ENCODE data around the gene TMPRSS3.

TMPRSS3 gene

DNA sequence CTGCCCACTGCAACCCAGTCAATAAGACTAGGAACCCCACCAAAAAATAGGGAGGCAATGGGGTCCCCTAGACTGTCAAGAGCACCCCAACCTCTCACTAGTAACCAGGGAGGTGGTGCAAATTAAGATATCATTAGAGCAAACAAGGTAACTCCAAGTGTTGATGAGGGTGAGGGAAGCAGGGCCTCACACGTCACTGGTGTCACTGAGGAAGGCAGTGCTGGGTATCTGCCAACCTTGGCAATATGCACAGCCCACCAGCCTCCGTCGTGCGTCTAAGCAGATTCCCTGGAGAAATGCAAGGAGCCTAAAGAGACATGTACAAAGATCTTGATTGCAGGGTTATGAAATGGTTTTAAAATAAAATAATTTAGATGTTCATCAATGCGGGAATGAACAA, 11.6 kb upstream of the TMPRSS3 start:
- DNase-seq (ENCODE audit: low read depth): no peak

DNA sequence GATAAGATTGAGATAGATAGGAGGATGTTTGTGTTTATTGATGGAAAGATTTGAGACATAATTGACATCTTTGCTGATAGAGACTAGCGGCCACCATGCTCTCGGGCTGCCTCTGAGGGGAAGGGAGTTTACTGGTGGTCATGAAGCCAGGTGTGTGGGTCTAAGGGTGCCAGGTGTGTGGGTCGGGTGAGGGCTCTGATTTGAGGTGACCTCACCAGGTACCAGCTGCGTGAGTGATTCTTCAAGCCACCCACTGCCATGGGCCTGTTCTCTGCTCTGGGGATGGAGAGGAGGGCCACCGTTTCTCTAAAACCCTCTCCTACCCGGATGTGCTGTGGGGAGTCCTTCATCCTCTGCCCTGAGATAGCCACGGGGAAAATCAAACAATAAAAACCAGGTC, 11.0 kb upstream of the TMPRSS3 start:
- DNase-seq (ENCODE audit: low read depth): no peak

DNA sequence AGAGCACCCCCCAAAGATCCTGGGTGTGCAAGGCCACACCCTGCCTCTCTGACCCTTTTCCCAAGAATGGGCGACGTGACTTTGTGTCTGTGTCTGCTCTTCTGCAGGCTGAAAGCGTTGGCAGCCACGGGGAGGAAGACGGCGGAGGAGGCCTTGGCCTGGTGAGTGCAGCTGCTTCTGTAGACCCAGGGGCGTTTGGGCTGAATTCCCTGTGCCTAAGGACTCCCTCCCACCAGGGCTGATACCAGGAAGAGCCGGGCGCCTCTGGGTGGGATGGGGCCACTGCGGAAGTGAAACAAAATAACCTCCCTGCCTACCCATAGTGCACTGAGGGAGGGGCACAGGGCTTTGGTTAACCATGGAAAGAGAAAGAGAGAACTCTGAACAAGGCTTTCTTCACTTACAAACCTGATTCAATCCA, 10.4 kb upstream of the TMPRSS3 start:
- DNase-seq (ENCODE audit: low read depth): no peak

DNA sequence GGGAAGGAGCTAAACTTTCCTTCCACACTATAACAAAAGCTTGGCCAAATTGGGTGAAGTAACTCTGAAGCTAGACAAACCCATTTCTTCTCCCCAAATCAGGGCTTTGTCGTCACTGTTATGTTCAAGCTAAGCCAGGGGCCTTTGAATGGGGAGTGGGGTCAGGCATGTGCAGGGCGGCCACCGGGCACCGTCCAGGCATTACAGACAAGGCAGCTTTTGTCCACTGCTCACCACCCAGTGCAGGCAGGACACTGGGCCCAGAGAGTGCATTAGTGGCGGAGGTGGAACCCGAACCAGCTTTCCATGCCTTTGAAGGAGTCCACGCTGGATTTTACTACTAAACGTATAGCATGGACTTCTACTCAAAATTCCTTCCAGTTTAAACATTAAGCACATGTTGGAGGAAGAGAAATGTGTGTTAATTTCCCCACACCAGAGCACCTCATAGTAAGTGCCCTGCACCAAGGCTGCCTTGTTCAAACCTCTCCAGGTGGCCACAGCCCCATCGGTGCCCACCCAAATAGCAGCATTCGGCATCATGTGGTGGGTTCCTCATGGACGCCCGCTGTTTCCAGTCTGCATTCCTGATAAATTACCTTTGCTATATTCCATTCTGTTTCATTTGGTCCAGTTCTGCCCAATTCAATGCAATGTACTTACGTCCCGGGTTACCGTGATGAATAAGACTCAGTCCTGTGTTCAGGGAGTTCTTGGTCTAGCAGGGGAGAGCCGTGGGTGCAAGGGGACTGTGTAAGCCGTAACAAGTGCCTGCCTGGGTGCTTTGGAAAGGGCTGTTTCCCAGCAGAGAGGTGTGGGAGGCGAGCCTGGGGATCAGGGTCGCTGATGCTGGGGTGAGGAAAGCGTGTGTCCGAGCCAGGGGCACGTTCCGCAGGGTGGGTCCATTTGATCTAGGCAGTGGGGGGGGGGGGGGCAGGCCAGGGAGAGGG, 9.5 kb upstream of the TMPRSS3 start:
- no peak for DNase-seq (ENCODE audit: low read depth)

DNA sequence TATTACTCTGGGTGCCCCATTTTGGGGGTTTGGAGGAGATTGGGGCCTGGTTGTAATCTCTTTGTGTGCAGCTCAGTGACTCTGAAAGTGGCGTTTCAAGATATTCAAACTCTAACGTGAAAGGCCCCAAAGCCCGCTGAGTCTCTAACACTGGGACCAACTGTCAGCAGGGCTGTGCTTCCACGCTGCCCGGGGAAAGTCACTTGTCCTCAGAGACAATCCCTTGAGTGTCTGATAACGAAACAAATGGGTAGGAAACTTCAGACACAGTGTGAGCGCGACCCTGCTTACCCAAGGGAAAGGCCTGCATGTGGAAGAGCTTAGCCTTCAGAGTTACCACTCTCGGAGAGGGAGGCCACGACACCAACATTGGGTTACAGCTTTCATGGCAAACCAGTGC, 8.7 kb upstream of the TMPRSS3 start:
- no peak for DNase-seq (ENCODE audit: low read depth)

DNA sequence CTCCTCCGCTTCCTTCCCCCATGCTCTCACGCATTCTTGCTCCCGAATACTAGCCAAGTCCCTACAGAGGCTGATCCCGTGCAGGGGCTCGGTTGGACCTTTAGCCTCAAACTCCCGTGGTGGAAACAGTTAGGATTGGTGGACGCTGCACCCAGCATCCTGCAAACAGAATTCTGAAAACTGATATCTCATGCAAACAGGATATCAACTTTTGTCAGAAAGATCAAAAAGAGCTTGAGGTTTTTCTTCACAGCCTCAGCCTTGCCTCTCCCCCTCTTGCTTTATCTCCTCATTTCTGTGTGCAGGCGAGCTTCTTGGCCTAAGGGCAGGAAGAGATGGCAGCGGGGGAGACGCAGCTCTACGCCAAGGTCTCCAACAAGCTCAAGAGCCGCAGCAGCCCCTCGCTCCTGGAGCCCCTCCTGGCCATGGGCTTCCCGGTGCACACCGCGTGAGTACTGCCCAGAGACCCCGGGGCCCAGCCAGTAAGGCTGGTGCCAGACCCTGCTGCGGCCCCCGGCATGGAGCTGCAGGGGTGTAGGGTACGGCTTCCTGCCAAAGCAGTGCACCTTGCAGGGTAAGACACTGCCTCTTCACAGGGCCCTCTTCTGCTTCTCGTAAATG, 7.9 kb upstream of the TMPRSS3 start, which contains the start of gene UBASH3A:
Gene UBASH3A (plus strand): TSS at position 292 of the 621 bp plus-strand sequence. CDS start 44 bp downstream, at position 336.
- DNase-seq (ENCODE audit: low read depth): no peak

DNA sequence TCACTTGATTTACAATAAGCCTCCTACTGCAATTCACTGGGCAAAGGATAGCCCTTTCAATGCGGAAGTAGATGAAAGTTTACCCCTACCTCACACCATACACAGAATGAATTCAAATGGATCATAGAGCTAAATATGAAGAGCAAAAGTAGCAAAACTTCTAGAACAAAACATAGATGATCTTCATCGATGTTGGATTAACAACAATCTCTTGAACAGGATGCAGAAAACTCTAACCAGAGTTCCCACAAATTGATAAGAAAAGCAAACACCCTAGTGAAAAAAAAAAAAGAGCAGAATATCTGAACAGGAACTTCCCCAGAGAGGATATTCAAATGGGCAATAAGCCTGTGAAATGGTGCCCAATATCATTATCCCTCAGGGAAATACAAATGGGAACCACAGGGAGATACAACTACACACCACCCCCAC, 6.0 kb upstream of the TMPRSS3 start:
- no peak for DNase-seq (ENCODE audit: low read depth)

DNA sequence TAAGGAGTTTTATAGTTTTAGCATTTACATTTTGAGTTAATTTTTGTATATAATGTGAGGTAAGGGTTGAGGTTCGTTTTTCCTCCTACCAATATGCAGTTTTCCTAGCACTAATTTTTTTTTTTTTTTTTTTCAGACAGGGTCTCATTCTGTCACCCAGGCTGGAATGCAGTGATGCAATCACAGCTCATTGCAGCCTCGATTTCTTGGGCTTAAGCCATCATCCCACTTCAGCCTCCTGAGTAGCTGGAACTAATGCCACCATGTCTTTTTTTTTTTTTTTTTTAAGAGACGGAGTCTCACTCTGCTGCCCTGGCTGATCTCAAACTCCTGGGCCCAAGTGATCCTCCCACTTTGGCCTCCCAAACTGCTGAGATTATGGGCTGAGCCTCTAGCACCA, 5.3 kb upstream of the TMPRSS3 start:
- DNase-seq (ENCODE audit: low read depth): no peak

DNA sequence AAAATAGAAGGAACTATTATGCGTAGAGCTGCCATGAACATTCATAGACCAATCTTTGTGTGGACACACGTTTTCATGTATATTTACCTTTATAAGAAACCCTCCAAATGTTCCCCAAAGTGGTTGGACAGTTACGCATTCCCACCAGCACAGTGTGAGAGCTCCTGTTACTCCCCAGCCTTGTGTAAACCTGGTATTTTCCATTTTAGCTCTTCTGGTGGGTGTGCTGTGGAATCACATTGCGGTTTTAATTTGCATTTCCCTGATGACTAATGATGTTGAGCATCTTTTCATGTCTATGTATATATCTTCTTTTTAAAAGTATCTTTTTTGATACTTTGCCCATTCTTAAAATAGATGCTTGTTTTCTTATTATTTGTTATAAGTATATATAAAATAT, 4.7 kb upstream of the TMPRSS3 start:
- no peak for DNase-seq (ENCODE audit: low read depth)

DNA sequence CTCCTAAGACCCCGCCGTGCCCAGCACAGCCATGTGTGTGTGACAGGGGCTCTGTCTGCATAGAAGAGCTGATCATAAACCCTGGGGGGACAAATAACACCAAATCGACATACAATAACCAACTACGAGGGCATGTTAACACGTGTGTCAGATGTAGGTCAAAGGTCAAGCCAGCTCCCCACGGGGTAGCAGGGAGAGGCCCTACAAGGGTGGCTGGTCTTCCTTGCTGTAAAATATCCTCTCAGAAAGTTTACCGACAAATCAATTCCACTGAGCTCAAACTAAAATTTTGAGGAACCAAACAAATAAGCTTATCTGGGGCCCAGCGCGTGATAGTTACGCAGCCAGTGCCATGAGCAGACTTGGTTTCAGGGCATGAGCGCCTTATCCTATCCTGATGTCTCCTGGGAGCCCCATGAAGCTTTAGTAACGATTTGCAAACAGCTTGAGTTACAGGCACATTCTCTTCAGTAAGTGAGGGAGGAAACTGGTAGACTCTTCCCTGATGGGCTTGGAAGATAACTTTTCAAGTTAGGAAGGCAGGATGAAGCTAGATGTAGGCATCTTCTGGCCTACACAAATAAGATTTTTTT, 2.7 kb upstream of the TMPRSS3 start:
- DNase-seq (ENCODE audit: low read depth): no peak

DNA sequence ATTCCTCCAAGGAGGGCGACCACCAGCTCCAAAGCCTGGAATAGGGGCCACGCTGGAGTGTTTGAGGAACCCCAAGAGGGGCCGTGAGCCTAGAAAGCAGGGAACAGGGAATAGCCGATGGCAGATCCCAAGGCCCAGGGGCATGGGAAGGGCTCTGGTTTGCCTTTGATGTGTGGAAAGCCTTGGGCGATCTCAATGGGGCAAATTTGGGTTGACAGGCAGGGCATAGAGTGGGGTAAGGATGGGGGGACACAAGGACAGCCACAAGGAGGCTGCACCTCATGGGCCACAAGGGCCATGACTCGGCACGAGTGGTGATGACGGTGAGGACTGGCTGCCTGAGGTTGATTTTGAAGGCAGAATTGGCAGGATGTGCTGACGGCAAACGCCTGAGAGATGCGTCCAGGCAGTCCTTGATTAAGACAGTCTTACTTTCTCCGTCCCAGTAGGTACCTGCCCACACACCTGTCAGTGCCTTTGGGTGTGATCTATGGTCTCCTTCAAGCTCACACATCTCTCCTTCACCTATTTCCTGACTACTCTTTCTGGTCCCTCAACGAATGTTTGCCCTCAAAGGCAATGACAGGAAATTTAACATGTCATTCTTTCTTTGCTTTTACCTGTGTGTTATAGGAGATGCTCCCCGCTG, 2.0 kb upstream of the TMPRSS3 start:
- DNase-seq (ENCODE audit: low read depth): no peak

DNA sequence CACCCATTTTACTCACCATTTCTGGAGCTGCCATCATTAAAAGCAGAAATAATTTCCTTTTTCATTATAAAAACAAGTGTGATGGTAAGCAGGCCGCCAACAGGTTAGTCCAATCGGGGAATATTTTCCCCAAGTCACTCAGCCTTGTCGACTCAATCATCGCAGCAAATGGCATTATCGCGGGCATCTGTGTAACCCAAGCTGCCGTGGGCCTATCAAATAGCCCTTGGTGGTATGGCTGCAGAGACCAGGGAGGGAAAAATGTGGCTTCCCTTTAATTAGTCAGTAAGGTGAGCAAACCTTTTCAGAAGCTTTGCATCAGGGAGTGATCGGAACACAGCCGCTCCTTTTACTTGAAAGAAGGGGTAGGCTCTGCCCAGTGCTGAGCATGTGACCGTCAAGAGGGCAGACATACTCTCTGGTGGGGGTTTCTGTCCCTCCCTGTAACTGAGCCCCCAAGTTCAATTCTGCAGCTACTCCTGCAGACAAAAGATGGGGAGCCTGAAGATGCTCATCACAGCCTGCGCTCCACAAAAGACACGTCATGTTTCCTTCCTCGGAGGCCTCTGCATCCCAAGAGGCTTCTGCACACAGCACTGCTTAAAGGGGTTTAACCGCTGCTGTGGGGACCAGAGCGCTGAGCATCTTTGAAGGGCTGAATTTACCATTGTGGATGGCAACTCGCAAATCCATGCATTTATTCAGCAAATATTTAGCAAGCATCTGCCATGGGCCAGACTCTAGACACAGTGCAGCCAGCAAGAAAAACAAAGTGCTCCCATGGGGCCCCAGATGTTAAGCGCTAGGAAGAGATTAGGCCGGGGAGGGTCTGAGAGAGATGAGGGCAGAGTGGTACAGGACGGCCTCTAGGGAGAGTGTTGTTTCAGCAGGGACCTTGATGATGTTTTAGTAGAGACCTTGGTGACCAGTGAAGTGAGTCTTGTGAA, 1.2 kb upstream of the TMPRSS3 start:
- DNase-seq (ENCODE audit: low read depth): no peak

DNA sequence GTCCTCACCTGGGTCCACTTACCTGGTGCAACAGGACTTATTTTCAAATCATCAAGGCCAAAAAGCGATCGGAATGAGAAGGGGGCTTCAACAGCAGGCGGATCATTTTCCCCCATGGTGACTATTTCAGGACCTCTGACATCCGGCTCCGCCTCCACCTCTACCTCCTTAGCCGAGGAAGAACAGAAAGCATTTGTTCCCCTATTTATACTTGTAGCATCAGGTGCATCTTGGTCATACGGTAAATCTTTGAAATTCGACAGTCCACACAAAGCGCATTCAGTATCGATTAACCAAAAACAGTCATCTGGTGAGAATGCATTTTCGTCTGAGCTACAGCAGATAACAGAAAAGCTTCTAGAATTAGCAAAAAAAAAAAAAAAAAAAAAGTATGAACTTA, 550 bp downstream of the TMPRSS3 start:
- no peak for DNase-seq (ENCODE audit: low read depth)

DNA sequence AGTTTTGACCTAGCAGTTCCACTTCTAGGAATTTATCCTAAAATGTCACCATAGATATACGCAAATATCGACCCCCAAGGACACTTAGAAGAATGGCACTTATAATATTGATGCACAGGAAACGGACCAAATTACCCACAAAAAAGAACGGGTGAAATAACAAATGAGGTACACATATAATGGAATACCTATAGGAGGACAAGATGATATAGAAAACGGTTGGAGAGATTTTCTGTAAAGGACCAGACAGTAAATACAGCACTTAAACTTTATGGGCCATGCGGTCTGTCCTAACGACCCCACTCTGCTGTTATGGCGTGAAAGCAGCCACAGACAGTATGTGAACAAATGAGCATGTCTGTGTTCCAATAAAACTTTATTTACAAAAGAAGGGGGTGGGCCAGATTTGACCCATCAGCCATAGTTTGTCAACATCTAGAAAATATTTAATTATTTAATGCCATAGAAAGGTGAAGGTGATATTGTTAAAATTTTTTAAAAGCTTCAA, 2.4 kb downstream of the TMPRSS3 start:
- no peak for DNase-seq (ENCODE audit: low read depth)

DNA sequence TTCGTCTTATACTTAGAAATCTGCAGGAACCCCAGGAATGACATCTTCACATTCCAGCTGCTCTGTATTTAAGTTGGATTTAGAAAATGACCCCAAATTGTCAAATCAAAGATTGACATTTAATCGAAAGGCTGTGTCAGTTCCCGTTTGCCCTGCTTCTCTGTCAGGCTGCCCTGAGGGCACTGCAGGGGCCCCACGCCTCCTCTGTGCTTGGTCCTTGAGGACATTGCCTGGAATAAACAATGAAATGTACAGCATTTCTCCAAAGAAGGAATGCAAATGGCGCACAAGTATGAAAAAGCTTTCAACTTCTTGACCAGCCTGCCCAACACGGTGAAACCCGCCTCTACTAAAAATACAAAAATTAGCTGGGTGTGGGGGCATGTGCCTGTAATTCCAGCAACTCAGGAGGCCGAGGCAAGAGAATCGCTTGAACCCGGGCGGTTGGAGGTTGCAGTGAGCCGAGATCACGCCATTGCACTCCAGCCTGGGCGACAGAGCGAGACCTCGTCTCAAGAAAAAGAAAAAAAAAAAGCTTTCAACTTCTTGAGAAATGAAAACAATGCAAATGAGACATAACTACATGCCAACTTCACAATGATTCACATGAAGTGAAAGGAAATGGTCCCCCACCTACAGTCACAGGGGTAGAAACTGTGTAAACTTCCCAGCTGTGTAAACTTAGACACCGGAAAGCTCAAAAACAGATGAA, 3.0 kb downstream of the TMPRSS3 start:
- no peak for DNase-seq (ENCODE audit: low read depth)

DNA sequence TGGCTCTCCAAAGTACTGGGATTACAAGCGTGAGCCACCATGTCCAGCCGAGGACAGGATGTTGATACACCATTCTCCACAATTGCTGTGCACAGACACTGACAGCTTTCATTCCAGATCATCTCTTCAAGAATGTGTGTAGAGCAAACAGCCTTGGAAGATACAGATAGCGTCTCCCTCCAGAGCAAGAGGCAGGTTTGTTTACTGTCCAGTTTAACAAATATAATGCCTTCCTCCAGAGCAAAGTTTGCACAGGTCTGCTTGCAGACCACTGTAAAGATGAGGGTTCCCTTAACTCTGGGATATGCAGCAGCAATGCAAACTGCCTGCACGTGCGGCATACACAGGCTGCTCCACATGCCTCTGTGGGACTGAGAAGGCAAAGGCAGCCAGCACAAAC, 4.6 kb downstream of the TMPRSS3 start:
- DNase-seq (ENCODE audit: low read depth): no peak

DNA sequence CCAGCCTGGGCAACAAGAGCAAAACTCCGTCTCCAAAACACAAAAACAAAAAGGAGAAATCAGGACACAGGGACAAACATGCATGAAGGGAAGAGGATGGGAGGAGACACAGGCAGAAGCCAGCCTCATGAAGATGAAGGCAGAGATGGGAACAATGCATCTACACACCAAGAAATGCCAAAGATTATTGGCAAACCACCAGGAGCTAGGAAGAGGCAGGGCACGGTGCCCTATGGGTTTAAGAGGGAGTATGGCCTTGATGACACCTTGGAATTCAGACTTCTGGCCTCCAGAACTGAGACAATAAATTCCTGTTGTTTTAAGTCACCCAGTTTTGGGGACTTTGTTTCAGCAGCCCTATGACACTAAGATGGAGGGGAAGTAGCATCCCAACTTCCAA, 5.2 kb downstream of the TMPRSS3 start:
- no peak for DNase-seq (ENCODE audit: low read depth)

DNA sequence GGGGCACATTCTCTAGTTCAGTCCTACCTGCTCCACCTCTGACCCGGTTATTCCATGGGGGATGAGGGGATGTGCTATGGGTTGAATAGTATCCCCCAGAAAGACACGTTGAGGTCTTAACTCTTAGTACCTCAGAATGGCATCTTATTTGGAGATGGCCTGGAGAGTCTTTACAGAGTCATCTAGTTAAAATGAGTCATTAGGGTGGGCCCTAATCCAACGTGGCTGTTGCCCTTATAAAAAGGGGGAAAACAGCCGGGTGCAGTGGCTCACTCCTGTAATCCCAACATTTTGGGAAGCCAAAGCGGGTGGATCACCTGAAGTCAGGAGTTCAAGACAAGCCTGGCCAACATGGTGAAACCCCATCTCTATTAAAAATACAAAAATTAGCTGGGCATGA, 5.7 kb downstream of the TMPRSS3 start:
- DNase-seq (ENCODE audit: low read depth): no peak

DNA sequence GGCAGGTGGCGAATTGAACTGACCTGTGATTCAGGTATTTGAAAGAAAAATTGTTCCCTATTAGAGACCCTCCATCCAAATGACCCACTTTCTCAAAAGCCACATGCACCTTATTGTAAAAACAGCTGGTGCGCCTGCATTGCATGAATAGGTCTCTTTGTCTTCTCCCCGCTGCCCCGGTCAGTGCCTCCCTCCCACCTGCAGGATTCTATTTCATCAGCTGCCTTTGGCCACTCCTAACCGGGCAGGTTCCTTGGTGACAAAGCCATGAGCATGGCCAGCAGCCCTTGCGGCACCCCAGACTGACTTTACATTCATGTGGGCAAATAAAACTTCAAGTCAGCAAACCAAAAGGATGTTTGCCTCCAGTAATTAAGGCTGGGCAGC, 6.4 kb downstream of the TMPRSS3 start:
- DNase-seq (ENCODE audit: low read depth): no peak

DNA sequence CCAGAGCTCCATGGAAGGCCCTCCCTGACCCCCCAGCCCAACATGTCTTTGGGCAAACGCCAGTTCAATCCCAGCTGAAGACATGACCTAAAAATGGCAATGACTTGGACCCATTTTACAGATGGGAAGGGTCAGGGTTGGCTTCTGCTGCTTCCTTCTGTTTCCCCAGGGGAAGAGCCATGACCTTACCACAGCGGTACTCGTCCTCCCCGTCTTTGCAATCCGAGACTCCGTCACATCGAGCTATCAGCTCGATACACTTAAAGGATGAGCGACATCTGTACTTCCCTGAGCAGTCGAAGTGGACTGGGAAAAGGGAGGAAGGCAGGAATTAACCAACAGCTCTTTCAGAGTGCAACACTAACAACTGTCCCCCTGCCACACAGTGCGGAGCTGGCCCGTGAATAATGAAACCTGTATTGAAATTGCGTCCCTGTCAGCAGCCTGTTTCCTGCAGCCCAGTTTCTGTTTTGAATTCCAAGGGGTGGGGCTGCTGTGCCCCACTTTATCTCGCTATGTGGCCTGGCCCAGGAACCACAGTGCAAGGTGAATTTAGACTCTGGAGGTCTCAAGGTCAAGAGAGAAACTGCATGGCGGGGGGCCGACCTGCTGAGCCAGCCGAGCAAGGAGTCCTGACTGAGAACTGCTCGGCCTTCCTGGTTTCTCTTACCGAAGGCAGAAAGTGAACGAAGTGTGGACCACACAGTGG, 7.0 kb downstream of the TMPRSS3 start:
- DNase-seq (ENCODE audit: low read depth): no peak
